Measurements from ENCODE around the gene FUOM. TPM values are rescaled to one million over a fixed set of nuclear protein-coding genes. Genes with fewer than 3 reads are reported as not detected.
"Not testable (repeated sequence)": the region's sequence is repeated elsewhere in the genome, so short reads cannot be mapped to it uniquely, and the experiment has no call there.

Gene FUOM
- total RNA-seq, 1 donor from 2014 or later = 5.1 TPM

DNA sequence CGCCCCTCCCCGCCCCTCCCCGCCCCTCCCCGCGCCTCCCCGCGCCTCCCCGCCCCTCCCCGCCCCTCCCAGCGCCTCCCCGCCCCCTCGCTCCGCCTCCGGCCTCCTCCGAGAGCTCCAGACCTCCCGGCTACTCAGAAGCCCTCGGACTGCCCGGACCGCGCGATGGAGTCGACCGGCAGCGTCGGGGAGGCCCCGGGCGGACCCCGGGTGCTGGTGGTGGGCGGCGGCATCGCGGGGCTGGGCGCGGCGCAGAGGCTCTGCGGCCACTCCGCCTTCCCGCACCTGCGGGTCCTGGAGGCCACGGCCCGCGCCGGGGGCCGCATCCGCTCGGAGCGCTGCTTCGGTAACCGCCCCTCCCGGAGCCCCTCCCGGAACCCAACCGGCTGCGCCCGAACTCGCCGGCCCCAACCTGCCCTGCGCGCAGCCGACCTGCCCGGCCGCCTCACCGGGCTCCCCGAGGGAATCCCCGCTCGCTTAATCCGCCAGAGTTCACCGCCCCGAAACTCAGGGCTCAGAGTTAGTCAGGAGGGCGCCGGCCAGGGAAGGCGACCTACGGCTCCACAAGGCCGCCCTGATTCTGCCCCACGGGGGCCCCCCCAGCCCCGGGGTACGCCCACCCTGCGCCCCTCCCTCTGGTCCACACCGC, 21.5 kb upstream of the FUOM start, which contains the start of gene PAOX:
Gene PAOX (plus strand): TSS at position 111 of the 649 bp plus-strand sequence. CDS start 55 bp downstream, at position 166.
- Histone ChIP-seq H3K4me3 (peak within 1 kb of the TSS; percentile 86), H3K4me1 (peaks cover 30% of the 10 kb centered on the region), H3K27me3 (ENCODE audit: low read depth) (no peaks in the 10 kb centered on the region), H3K27ac (replicated peaks) (peak within 1 kb of the TSS; percentile 88), H3K36me3 (no peaks in the 10 kb centered on the region), H3K9me3 (replicated peaks) (no peaks in the 10 kb centered on the region)
- intact Hi-C loops (cut with micrococcal nuclease) = no loop called here
- TF ChIP-seq, protein P1, sequence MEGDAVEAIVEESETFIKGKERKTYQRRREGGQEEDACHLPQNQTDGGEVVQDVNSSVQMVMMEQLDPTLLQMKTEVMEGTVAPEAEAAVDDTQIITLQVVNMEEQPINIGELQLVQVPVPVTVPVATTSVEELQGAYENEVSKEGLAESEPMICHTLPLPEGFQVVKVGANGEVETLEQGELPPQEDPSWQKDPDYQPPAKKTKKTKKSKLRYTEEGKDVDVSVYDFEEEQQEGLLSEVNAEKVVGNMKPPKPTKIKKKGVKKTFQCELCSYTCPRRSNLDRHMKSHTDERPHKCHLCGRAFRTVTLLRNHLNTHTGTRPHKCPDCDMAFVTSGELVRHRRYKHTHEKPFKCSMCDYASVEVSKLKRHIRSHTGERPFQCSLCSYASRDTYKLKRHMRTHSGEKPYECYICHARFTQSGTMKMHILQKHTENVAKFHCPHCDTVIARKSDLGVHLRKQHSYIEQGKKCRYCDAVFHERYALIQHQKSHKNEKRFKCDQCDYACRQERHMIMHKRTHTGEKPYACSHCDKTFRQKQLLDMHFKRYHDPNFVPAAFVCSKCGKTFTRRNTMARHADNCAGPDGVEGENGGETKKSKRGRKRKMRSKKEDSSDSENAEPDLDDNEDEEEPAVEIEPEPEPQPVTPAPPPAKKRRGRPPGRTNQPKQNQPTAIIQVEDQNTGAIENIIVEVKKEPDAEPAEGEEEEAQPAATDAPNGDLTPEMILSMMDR (IDR thresholded peaks at IDR 0.05; ENCODE audit: borderline replicate concordance) = no peak
- peak; percentile 74 for DNase-seq

DNA sequence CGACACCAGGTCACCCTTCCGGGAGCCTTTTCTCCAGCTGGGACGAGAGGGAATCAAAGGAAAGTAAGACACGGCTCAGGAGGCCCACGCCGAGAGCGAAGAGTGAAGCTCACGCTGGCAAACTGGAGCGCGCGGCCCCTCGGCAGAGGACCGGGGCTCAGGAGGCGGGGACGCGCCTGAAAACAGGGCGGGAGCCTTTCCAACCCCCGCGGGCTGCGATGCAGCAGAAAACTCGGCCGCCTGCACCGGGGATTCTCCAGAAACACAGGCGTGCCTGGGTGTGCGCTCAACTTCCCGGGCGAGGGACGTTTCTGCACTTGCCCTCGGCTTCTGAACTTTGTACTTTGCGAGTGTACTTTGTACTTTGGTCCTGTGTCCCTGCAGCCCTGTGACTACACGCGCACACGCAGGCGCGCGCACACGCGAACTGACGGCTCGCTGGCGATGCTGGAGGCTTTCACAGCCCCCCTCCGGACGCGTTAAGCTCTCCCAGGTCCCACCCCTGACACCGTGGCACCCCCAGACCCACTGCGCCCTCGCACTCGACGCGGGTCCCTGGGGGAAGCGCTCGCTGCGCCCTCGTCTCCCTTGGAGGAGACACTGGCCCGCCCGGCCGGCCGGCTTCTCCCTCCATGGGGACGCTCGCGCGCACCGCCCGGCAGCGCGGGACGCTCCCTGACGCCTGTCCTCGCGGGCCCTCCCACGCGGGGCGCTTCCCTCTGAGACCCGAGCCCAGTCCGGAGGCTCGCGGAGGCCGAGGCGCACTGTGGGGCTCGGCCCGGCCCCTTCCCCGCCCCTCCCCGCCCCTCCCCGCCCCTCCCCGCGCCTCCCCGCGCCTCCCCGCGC, 20.7 kb upstream of the FUOM start:
- no peaks in the 10 kb centered on the region for H3K36me3 ChIP-seq
- H3K27ac ChIP-seq (replicated peaks) = peak overlapping the region; percentile 88
- intact Hi-C loops (cut with micrococcal nuclease) = no loop called here
- peak; percentile 69 for DNase-seq
- TF ChIP-seq, protein P1 (IDR thresholded peaks at IDR 0.05; ENCODE audit: borderline replicate concordance) = no peak
- peaks cover 37% of the 10 kb centered on the region for H3K4me1 ChIP-seq
- H3K4me3 ChIP-seq = peak overlapping the region; percentile 86
- H3K9me3 ChIP-seq (replicated peaks) = no peaks in the 10 kb centered on the region
- no peaks in the 10 kb centered on the region for H3K27me3 ChIP-seq (ENCODE audit: low read depth)

DNA sequence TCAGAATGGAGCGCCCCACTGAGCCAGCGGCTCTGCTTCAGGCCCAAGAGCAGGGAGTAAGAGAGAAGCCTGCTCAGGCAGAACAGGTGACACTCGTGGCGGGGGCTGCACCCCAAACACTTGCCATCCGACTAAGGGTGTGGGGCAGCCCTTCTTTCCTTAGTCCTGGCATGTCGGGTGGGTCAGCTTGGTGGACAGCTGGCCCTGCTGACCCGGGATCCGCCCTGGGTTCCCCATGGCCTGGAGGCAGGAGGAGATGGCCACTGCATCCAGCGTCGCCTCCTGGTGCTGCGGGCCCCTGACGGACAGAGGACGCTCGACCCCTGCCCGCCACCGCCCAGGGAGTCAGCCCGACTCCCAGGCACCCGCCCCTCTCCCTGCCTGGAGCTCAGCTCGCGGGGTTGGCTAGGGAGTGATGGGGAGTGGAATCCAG, 20.0 kb upstream of the FUOM start:
- no peak for DNase-seq
- Histone ChIP-seq H3K9me3 (replicated peaks) (no peaks in the 10 kb centered on the region), H3K27me3 (ENCODE audit: low read depth) (no peaks in the 10 kb centered on the region), H3K27ac (replicated peaks) (peak overlapping the region; percentile 88), H3K36me3 (no peaks in the 10 kb centered on the region), H3K4me3 (peak overlapping the region; percentile 86), H3K4me1 (peaks cover 37% of the 10 kb centered on the region)
- TF ChIP-seq, protein P1 (IDR thresholded peaks at IDR 0.05; ENCODE audit: borderline replicate concordance) = no peak
- intact Hi-C loops (cut with micrococcal nuclease) = no loop called here

DNA sequence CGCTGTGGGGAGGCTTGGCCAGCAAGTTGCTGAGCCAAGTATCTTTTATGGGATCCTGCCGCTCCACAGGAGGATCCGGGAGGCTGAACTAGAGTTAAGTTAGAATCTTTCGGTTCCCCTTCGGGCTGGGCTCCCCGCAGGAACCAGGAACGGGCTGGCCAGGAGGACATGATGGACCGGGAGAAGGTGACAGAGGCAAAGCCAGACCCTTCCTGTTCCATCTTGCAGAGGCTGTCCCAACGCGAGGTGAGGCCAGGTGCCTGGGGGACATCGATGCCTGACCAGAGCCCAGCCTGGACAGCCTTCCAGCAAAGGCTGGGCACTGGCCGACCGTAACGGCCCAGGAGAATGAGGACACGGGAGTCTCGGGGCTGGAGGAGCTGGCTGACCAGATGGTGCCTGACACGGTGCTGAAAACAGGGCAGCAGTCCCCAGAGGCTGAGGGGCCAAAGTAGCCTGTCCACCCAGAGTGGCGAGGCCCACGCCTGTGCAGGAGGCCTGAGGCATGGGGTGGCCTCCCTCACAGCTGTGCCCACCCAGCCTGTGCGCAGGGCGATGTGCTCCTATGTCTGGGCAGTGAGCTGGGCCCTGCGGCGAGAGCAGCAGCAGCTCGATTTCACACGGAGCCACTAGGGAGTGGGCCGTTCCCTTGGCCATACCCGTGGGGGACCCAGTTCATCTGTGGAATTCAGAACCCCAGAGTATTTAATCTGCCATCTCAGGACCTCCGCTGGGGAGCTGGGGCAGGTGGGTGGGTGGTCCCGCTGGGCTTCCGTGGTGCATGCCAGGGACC, 19.4 kb upstream of the FUOM start:
- H3K27me3 ChIP-seq (ENCODE audit: low read depth) = no peaks in the 10 kb centered on the region
- no peaks in the 10 kb centered on the region for H3K9me3 ChIP-seq (replicated peaks)
- DNase-seq = no peak
- H3K27ac ChIP-seq (replicated peaks) = peak overlapping the region; percentile 88
- H3K36me3 ChIP-seq = no peaks in the 10 kb centered on the region
- peak overlapping the region; percentile 86 for H3K4me3 ChIP-seq
- TF ChIP-seq, protein P1 (IDR thresholded peaks at IDR 0.05; ENCODE audit: borderline replicate concordance) = no peak
- H3K4me1 ChIP-seq = peaks cover 41% of the 10 kb centered on the region
- intact Hi-C loops (cut with micrococcal nuclease) = no loop called here

DNA sequence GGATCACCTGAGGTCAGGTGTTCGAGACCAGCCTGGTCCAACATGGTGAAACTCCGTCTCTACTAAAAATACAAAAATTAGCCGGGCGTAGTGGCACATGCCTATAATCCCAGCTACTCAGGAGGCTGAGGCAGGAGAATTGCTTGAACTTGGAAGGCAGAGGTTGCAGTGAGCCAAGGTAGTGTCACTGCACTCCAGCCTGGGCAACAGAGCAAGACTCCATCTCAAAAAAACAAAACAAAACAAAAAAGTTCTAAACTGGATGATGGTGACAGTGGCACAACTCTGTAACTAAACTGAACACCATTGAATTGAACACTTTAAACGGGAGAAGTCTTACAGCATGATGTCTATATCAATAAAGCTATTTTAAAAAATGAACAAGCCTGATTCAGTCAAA, 18.4 kb upstream of the FUOM start:
- H3K27ac ChIP-seq (replicated peaks); H3K27me3 ChIP-seq (ENCODE audit: low read depth); H3K9me3 ChIP-seq (replicated peaks); H3K4me3 ChIP-seq; DNase-seq; intact Hi-C loops (cut with micrococcal nuclease); H3K36me3 ChIP-seq: not testable (repeated sequence)
- H3K4me1 ChIP-seq = peaks cover 48% of the 10 kb centered on the region

Measured in left ventricle myocardium inferior (tissue), 1 donor.